ENCODE data around the gene ZNF197. TPM values are rescaled to one million over a fixed set of nuclear protein-coding genes. Genes with fewer than 3 reads are reported as not detected.

Gene ZNF197
- total and polyA plus RNA-seq, 2 donors (not counting 1 experiment from before 2014, with no cell fraction given), result 4.4 to 16.9 TPM

DNA sequence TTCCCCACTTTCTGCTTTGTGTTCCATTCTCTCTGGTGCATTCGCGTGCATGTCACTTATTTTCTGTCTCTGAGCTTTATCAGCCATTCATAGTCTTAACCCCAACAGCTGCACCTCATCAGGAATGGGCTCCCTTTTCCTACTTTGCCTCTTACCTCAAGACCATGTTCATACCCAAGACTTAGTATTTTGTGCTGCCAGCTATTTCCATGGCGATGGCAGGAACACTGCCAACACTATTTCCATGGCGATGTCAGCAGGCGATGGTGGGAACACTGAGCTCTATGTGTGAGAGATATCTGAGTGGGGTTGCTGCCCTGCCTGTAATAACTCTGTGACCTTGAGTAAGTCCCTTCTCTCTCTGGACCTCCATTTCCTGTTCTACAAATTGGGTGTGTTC, 29.2 kb downstream of the ZNF197 start:
- 94% methylated on average over 2 of the region's 5 CpGs for WGBS (ENCODE audit: insufficient coverage)
- Histone ChIP-seq H3K9me3 (ENCODE audit: control extremely low read depth in 1 of 3, control insufficient read depth in 2 of 3, insufficient read depth in 1 of 3, low read length in 2 of 3) (peaks cover 1 to 8% (median 6%) of the 10 kb centered on the region in 3 donors), H3K4me2 (replicated peaks; ENCODE audit: low read depth, low read length, poor library complexity, severe bottlenecking) (no peak overlapping the region), H4K20me1 (ENCODE audit: control insufficient read depth, insufficient read depth, low read length, poor library complexity, severe bottlenecking) (no peaks in the 10 kb centered on the region), H3K4me3 (ENCODE audit: control extremely low read depth in 1 of 5, extremely low read depth in 1 of 5, insufficient read depth in 1 of 5, low read depth in 2 of 5, low read length in 4 of 5) (no peak overlapping the region), H3K36me3 (replicated peaks in 1 of 2; ENCODE audit: control extremely low read depth in 1 of 2, control insufficient read depth in 1 of 2, extremely low read depth in 1 of 2, insufficient read depth in 2 of 2, low read length in 1 of 2) (peaks cover 5 to 58% of the 10 kb centered on the region in 2 experiments), H3K27me3 (replicated peaks in 1 of 4; ENCODE audit: control extremely low read depth in 1 of 4, control insufficient read depth in 3 of 4, insufficient read depth in 4 of 4, low read length in 3 of 4) (no peaks in the 10 kb centered on the region), H3K9ac (ENCODE audit: low read length) (no peak overlapping the region), H3K79me2 (ENCODE audit: control insufficient read depth, insufficient read depth, low read length) (no peaks in the 10 kb centered on the region), H3K27ac (ENCODE audit: low read length in 2 of 2) (no peak overlapping the region), H2AFZ (ENCODE audit: insufficient read depth, low read depth, low read length, poor library complexity, severe bottlenecking) (no peak overlapping the region), H3K4me1 (ENCODE audit: control insufficient read depth in 2 of 2, insufficient read depth in 2 of 2, low read length in 2 of 2) (peaks cover 2 to 4% of the 10 kb centered on the region in 2 donors)
- no peak for ATAC-seq (ENCODE audit: low read depth)
- Mint-ChIP-seq H3K9me3 (ENCODE audit: insufficient read depth) (peaks cover 10% of the 10 kb centered on the region), H3K27me3 (no peaks in the 10 kb centered on the region), H3K27ac (no peak overlapping the region), H3K4me3 (no peak overlapping the region), H3K4me1 (peaks cover 7% of the 10 kb centered on the region)
- DNase-seq, result no peak
- ChIA-PET POLR2A (no interaction called here), CTCF (no interaction called here)
- TF ChIP-seq EZH2 (IDR thresholded peaks at IDR 0.05; ENCODE audit: borderline replicate concordance, insufficient read depth, low read depth, low read length, poor library complexity, severe bottlenecking) (no peak), CTCF (IDR thresholded peaks at IDR 0.05) (no peak)
- intact Hi-C loops (cut with micrococcal nuclease), result no loop called here

- Histone ChIP-seq H2AFZ (ENCODE audit: insufficient read depth, low read depth, low read length, poor library complexity, severe bottlenecking) (no peak overlapping the region), H3K4me3 (ENCODE audit: control extremely low read depth in 1 of 5, extremely low read depth in 1 of 5, insufficient read depth in 1 of 5, low read depth in 2 of 5, low read length in 4 of 5) (no peak overlapping the region), H3K36me3 (replicated peaks in 1 of 2; ENCODE audit: control extremely low read depth in 1 of 2, control insufficient read depth in 1 of 2, extremely low read depth in 1 of 2, insufficient read depth in 2 of 2, low read length in 1 of 2) (peaks cover 10 to 45% of the 10 kb centered on the region in 2 experiments), H3K9ac (ENCODE audit: low read length) (no peak overlapping the region), H3K27me3 (replicated peaks in 1 of 4; ENCODE audit: control extremely low read depth in 1 of 4, control insufficient read depth in 3 of 4, insufficient read depth in 4 of 4, low read length in 3 of 4) (no peaks in the 10 kb centered on the region), H3K4me2 (replicated peaks; ENCODE audit: low read depth, low read length, poor library complexity, severe bottlenecking) (no peak overlapping the region), H3K27ac (ENCODE audit: low read length in 2 of 2) (no peak overlapping the region), H4K20me1 (ENCODE audit: control insufficient read depth, insufficient read depth, low read length, poor library complexity, severe bottlenecking) (no peaks in the 10 kb centered on the region), H3K4me1 (ENCODE audit: control insufficient read depth in 2 of 2, insufficient read depth in 2 of 2, low read length in 2 of 2) (no peaks in the 10 kb centered on the region), H3K79me2 (ENCODE audit: control insufficient read depth, insufficient read depth, low read length) (no peaks in the 10 kb centered on the region), H3K9me3 (ENCODE audit: control extremely low read depth in 1 of 3, control insufficient read depth in 2 of 3, insufficient read depth in 1 of 3, low read length in 2 of 3) (peaks cover 1 to 14% (median 12%) of the 10 kb centered on the region in 3 donors)
- no peak overlapping the region for H3K4me3 Mint-ChIP-seq
- H3K9me3 Mint-ChIP-seq (ENCODE audit: insufficient read depth), result peaks cover 16% of the 10 kb centered on the region
- CTCF ChIA-PET, result no interaction called here
- no peak overlapping the region for H3K27ac Mint-ChIP-seq
- intact Hi-C loops (cut with micrococcal nuclease), result no loop called here
- H3K27me3 Mint-ChIP-seq, result no peaks in the 10 kb centered on the region
- ATAC-seq (ENCODE audit: low read depth), result no peak
- WGBS (ENCODE audit: insufficient coverage), result 90% methylated on average over 4 of the region's 7 CpGs
- no peaks in the 10 kb centered on the region for H3K4me1 Mint-ChIP-seq
- TF ChIP-seq CTCF (IDR thresholded peaks at IDR 0.05) (no peak), EZH2 (IDR thresholded peaks at IDR 0.05; ENCODE audit: borderline replicate concordance, insufficient read depth, low read depth, low read length, poor library complexity, severe bottlenecking) (no peak)
- POLR2A ChIA-PET, result no interaction called here
- no peak for DNase-seq
Measured at GRCh38 chr3:44659015-44659414, 34.2 kb downstream of the ZNF197 start.
